HEK293 (cell line): ENCODE measurements around the gene EEF2K.
A peak's percentile ranks its signal among the peaks of the same experiment; 100 is the strongest.

Experiments used
- CTCF ChIA-PET: fragments of 350-600 bp; formaldehyde crosslinking; extraction: SDS; loops from one replicate; lab custom pipeline; 2021; ENCODE audit warnings: antibody characterized with exemption; lab: Yijun Ruan, JAX
- POLR2A ChIA-PET: fragments of 300-600 bp; formaldehyde crosslinking; extraction: SDS; loops from one replicate; lab custom pipeline; 2020; ENCODE audit warnings: antibody characterized with exemption, inconsistent platforms; lab: Yijun Ruan, JAX
- H3K27ac ChIP-seq: fragments of 200-500 bp; sonication (Bioruptor generic); 2 replicates; pipeline ENCODE4 v1.5.1; 2014; ENCODE audit warnings: low read depth, low read length, control low read depth, inconsistent platforms; ENCODE audit errors: extremely low read depth
- H3K36me3 ChIP-seq, 2 experiments: fragments of 200-500 bp in 1 of 2; sonication (Bioruptor generic) in 1 of 2; 1 replicate in 1 of 2; 2 replicates in 1 of 2; pipeline ENCODE4 v1.5.1; 2014 to 2017; ENCODE audit warnings: inconsistent platforms in 2 of 2, low read length in 2 of 2; ENCODE audit not compliant: control insufficient read depth in 2 of 2, insufficient read depth in 1 of 2
- H3K4me1 ChIP-seq: fragments of 200-500 bp; sonication (Bioruptor generic); 2 replicates; pipeline ENCODE4 v1.5.1; 2014; ENCODE audit warnings: mild to moderate bottlenecking, low read length, inconsistent platforms; ENCODE audit not compliant: control insufficient read depth, insufficient read depth
- H3K4me3 ChIP-seq: 2 replicates; pipeline ENCODE4 v1.5.1; 2011; ENCODE audit warnings: low read depth, mild to moderate bottlenecking, control low read depth, low read length, moderate library complexity
- H3K9me3 ChIP-seq: fragments of 200-500 bp; sonication (Bioruptor generic); 2 replicates; pipeline ENCODE4 v1.5.1; 2014; ENCODE audit warnings: low read depth, low read length, inconsistent platforms; ENCODE audit not compliant: control insufficient read depth, insufficient read depth
- CTCF ChIP-seq: fragments of 450-650 bp; formaldehyde crosslinking; IDR thresholded peaks from 2 replicates; pipeline ENCODE4 v1.5.1; 2016; ENCODE audit warnings: missing biosample characterization, missing genetic modification characterization
- GLI2 ChIP-seq: fragments of 450-650 bp; formaldehyde crosslinking; IDR thresholded peaks from 2 replicates; pipeline ENCODE4; 2017; ENCODE audit warnings: missing biosample characterization, missing genetic modification characterization, low read depth, borderline replicate concordance
- HOXC10 ChIP-seq: sonication (generic); formaldehyde crosslinking; IDR thresholded peaks from 2 replicates; pipeline ENCODE4 v1.8.1; 2023; ENCODE audit warnings: mild to moderate bottlenecking, missing genetic modification reagents
- IKZF3 ChIP-seq: fragments of 450-650 bp; IDR thresholded peaks from 2 replicates; pipeline ENCODE4 v1.5.0; 2018; ENCODE audit warnings: missing biosample characterization, mild to moderate bottlenecking, missing genetic modification characterization, moderate library complexity
- RBAK ChIP-seq: fragments of 450-650 bp; formaldehyde crosslinking; IDR thresholded peaks from 2 replicates; pipeline ENCODE4 v1.5.1; 2016; ENCODE audit warnings: missing biosample characterization, missing genetic modification characterization
- SALL2 ChIP-seq: fragments of 450-650 bp; formaldehyde crosslinking; IDR thresholded peaks from 2 replicates; pipeline ENCODE4 v1.5.0; 2017; ENCODE audit warnings: missing biosample characterization, mild to moderate bottlenecking, missing genetic modification characterization, borderline replicate concordance
- SP7 ChIP-seq: fragments of 450-650 bp; formaldehyde crosslinking; IDR thresholded peaks from 2 replicates; pipeline ENCODE4 v1.5.1; 2016; ENCODE audit warnings: missing biosample characterization, missing genetic modification characterization
- ZBTB8A ChIP-seq: fragments of 450-650 bp; formaldehyde crosslinking; IDR thresholded peaks from 2 replicates; pipeline ENCODE4 v1.5.1; 2016; ENCODE audit warnings: missing biosample characterization, missing genetic modification characterization
- ZEB2 ChIP-seq: fragments of 450-650 bp; formaldehyde crosslinking; IDR thresholded peaks from 2 replicates; pipeline ENCODE4 v1.5.1; 2016; ENCODE audit warnings: missing biosample characterization, missing genetic modification characterization
- ZIC2 ChIP-seq: fragments of 450-650 bp; formaldehyde crosslinking; IDR thresholded peaks from 2 replicates; pipeline ENCODE4 v1.5.1; 2016; ENCODE audit warnings: missing biosample characterization, missing genetic modification characterization
- ZNF138 ChIP-seq: fragments of 450-650 bp; formaldehyde crosslinking; IDR thresholded peaks from 2 replicates; pipeline ENCODE4 v1.5.1; 2016; ENCODE audit warnings: missing biosample characterization, missing genetic modification characterization, borderline replicate concordance
- ZNF140 ChIP-seq: fragments of 450-650 bp; formaldehyde crosslinking; IDR thresholded peaks from 2 replicates; pipeline ENCODE4 v1.5.1; 2016; ENCODE audit warnings: missing biosample characterization, missing genetic modification characterization
- ZNF148 ChIP-seq: fragments of 450-650 bp; formaldehyde crosslinking; IDR thresholded peaks from 2 replicates; pipeline ENCODE4 v1.5.0; 2017; ENCODE audit warnings: missing biosample characterization, missing genetic modification characterization, borderline replicate concordance
- ZNF157 ChIP-seq: fragments of 450-650 bp; formaldehyde crosslinking; IDR thresholded peaks from 2 replicates; pipeline ENCODE4 v1.5.1; 2016; ENCODE audit warnings: missing biosample characterization, missing genetic modification characterization
- ZNF223 ChIP-seq: fragments of 450-650 bp; formaldehyde crosslinking; IDR thresholded peaks from 2 replicates; pipeline ENCODE4 v1.5.1; 2016; ENCODE audit warnings: missing biosample characterization, missing genetic modification characterization
- ZNF248 ChIP-seq: fragments of 450-650 bp; formaldehyde crosslinking; IDR thresholded peaks from 2 replicates; pipeline ENCODE4 v1.5.1; 2017; ENCODE audit warnings: missing biosample characterization, missing genetic modification characterization
- ZNF292 ChIP-seq: fragments of 450-650 bp; formaldehyde crosslinking; IDR thresholded peaks from 2 replicates; pipeline ENCODE4 v1.5.1; 2016; ENCODE audit warnings: low read depth, missing biosample characterization, missing genetic modification characterization, borderline replicate concordance
- ZNF362 ChIP-seq: fragments of 450-650 bp; formaldehyde crosslinking; IDR thresholded peaks from 2 replicates; pipeline ENCODE4 v1.5.1; 2016; ENCODE audit warnings: missing biosample characterization, missing genetic modification characterization
- ZNF366 ChIP-seq: fragments of 450-650 bp; formaldehyde crosslinking; conservative IDR thresholded peaks from 2 replicates; pipeline ENCODE4 v1.5.1; 2016; ENCODE audit warnings: missing biosample characterization, missing genetic modification characterization
- ZNF514 ChIP-seq: fragments of 450-650 bp; formaldehyde crosslinking; IDR thresholded peaks from 2 replicates; pipeline ENCODE4 v1.5.1; 2016; ENCODE audit warnings: missing biosample characterization, missing genetic modification characterization
- ZNF555 ChIP-seq: fragments of 450-650 bp; formaldehyde crosslinking; conservative IDR thresholded peaks from 2 replicates; pipeline ENCODE4 v1.5.1; 2017; ENCODE audit warnings: missing biosample characterization, mild to moderate bottlenecking, missing genetic modification characterization, inconsistent platforms
- ZNF558 ChIP-seq: fragments of 450-650 bp; formaldehyde crosslinking; IDR thresholded peaks from 2 replicates; pipeline ENCODE4 v1.5.1; 2016; ENCODE audit warnings: missing biosample characterization, missing genetic modification characterization
- ZNF768 ChIP-seq: fragments of 450-650 bp; formaldehyde crosslinking; IDR thresholded peaks from 2 replicates; pipeline ENCODE4 v1.5.1; 2018; ENCODE audit warnings: missing biosample characterization, mild to moderate bottlenecking, missing genetic modification characterization
- ZNF791 ChIP-seq: fragments of 450-650 bp; formaldehyde crosslinking; IDR thresholded peaks from 2 replicates; pipeline ENCODE4 v1.5.1; 2016; ENCODE audit warnings: missing biosample characterization, missing genetic modification characterization
- TF ChIP-seq, protein P1 (sequence below): sonication (generic); formaldehyde crosslinking; IDR thresholded peaks from 2 replicates; pipeline ENCODE4 v1.8.1; 2022; ENCODE audit warnings: mild to moderate bottlenecking, moderate library complexity, missing genetic modification reagents
- TF ChIP-seq, protein P2 (sequence below): fragments of 450-650 bp; formaldehyde crosslinking; IDR thresholded peaks from 2 replicates; pipeline ENCODE4 v1.5.1; 2017; ENCODE audit warnings: missing biosample characterization, missing genetic modification characterization

The EEF2K gene

GRCh38 chr16:22181426-22181825 is 24.7 kb upstream of the EEF2K start:
- Histone ChIP-seq H3K36me3 (no peaks in the 10 kb centered on the region), H3K9me3 (no peaks in the 10 kb centered on the region), H3K4me3 (no peak overlapping the region), H3K27ac (no peak overlapping the region), H3K4me1 (no peaks in the 10 kb centered on the region)
- no peak for TF ChIP-seq ZNF555
- no peak for TF ChIP-seq GLI2 (tag by site-specific recombination)
- no peak for TF ChIP-seq ZNF157 (tag by site-specific recombination)
- ChIA-PET POLR2A (no interaction called here), CTCF (no interaction called here)

DNA sequence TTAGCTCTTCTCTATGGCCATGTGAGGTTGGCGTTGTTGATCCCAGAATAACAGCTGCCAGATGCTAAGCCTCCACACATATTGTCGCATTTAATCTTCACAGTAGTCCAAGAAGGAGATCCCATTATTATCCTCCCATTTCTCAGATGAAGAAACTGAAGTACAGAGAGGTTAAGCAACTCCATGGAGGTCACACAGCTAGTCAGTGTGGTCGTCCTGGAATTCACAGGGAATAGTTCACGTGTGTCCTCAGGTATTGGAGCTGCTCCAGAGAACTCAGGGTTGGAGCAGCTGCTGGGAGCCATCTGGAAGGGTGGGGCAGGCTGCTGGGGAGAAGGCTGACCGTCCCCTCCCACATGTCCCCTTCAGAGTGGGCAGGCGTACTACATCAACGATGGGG is 24.2 kb upstream of the EEF2K start:
- CTCF ChIA-PET = no interaction called here

DNA sequence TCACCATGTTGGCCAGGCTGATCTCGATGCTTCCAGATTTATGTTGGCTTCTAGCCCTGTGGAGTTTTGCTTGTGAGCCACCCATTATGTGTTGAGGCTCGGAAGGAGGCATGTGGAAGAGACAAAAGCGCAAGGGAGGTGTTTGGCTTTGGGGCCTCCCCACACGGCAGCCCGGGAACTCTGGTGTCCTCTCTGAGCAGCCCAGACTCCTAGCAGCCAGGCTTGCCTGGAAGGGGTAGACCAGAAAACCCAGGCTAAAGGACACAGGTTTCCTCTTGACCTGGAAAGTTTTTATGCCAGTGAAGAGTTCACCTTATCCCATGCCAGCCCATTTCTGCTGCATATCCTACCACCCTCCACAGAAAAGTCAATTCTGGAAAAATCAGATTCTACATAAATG is 22.7 kb upstream of the EEF2K start:
- CTCF ChIA-PET = no interaction called here
- POLR2A ChIA-PET = no interaction called here
- no peak overlapping the region for H3K27ac ChIP-seq
- H3K4me3 ChIP-seq = no peak overlapping the region
- H3K9me3 ChIP-seq = no peaks in the 10 kb centered on the region
- no peaks in the 10 kb centered on the region for H3K4me1 ChIP-seq
- no peaks in the 10 kb centered on the region for H3K36me3 ChIP-seq
- no peak for TF ChIP-seq SALL2 (tag by site-specific recombination)
- no peak for TF ChIP-seq HOXC10 (CRISPR knock-in tag)
- TF ChIP-seq, protein P1, sequence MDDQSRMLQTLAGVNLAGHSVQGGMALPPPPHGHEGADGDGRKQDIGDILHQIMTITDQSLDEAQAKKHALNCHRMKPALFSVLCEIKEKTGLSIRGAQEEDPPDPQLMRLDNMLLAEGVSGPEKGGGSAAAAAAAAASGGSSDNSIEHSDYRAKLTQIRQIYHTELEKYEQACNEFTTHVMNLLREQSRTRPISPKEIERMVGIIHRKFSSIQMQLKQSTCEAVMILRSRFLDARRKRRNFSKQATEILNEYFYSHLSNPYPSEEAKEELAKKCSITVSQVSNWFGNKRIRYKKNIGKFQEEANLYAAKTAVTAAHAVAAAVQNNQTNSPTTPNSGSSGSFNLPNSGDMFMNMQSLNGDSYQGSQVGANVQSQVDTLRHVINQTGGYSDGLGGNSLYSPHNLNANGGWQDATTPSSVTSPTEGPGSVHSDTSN = no peak
- TF ChIP-seq, protein P2, sequence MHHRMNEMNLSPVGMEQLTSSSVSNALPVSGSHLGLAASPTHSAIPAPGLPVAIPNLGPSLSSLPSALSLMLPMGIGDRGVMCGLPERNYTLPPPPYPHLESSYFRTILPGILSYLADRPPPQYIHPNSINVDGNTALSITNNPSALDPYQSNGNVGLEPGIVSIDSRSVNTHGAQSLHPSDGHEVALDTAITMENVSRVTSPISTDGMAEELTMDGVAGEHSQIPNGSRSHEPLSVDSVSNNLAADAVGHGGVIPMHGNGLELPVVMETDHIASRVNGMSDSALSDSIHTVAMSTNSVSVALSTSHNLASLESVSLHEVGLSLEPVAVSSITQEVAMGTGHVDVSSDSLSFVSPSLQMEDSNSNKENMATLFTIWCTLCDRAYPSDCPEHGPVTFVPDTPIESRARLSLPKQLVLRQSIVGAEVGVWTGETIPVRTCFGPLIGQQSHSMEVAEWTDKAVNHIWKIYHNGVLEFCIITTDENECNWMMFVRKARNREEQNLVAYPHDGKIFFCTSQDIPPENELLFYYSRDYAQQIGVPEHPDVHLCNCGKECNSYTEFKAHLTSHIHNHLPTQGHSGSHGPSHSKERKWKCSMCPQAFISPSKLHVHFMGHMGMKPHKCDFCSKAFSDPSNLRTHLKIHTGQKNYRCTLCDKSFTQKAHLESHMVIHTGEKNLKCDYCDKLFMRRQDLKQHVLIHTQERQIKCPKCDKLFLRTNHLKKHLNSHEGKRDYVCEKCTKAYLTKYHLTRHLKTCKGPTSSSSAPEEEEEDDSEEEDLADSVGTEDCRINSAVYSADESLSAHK (tag by site-specific recombination) = no peak
- no peak for TF ChIP-seq ZNF140 (tag by site-specific recombination)
- TF ChIP-seq ZNF148 = no peak
- TF ChIP-seq IKZF3 (tag by site-specific recombination) = no peak
- no peak for TF ChIP-seq ZBTB8A (tag by site-specific recombination)
- TF ChIP-seq ZNF514 = no peak
- no peak for TF ChIP-seq ZNF558 (tag by site-specific recombination)
- no peak for TF ChIP-seq SP7 (tag by site-specific recombination)
- TF ChIP-seq ZEB2 (tag by site-specific recombination) = no peak
- TF ChIP-seq ZNF223 (tag by site-specific recombination) = no peak
- no peak for TF ChIP-seq ZNF791 (tag by site-specific recombination)
- TF ChIP-seq ZIC2 (tag by site-specific recombination) = no peak
- no peak for TF ChIP-seq CTCF (tag by site-specific recombination)
- TF ChIP-seq ZNF362 (tag by site-specific recombination) = no peak
- no peak for TF ChIP-seq ZNF138
- no peak for TF ChIP-seq ZNF366 (tag by site-specific recombination)
- no peak for TF ChIP-seq ZNF248

More for the DNA sequence above, 24.2 kb upstream of the EEF2K start:
- H3K4me1 ChIP-seq = no peaks in the 10 kb centered on the region
- TF ChIP-seq ZNF768 (tag by site-specific recombination) = 0 out of 2 replicates have a peak, but pooled peaks have one; percentile 49
- no peak for TF ChIP-seq RBAK (tag by site-specific recombination)
- TF ChIP-seq ZNF292 (tag by site-specific recombination) = no peak
- no peaks in the 10 kb centered on the region for H3K9me3 ChIP-seq
- H3K27ac ChIP-seq = no peak overlapping the region
- POLR2A ChIA-PET = no interaction called here
- H3K36me3 ChIP-seq = no peaks in the 10 kb centered on the region
- H3K4me3 ChIP-seq = no peak overlapping the region
